CD4-positive, alpha-beta T cell (primary cell): Measurements from ENCODE around the gene TBC1D16. TPM values are rescaled to one million over a fixed set of nuclear protein-coding genes. Genes with fewer than 3 reads are reported as not detected.

Experiments used
- ATAC-seq: fragments of 200-7000 bp; cut with Tn5 transposase; one replicate; pipeline ENCODE4 v1.10.0; 2022; ENCODE audit warnings: mild to moderate bottlenecking; ENCODE audit not compliant: poor library complexity
- CTCF ChIA-PET: fragments of 350-600 bp; sonication (Branson Sonifier 250); formaldehyde crosslinking; loops from one replicate; lab custom pipeline; 2021; ENCODE audit warnings: antibody characterized with exemption, inconsistent platforms; lab: Charles Lee
- POLR2A ChIA-PET: fragments of 350-600 bp; sonication (Branson Sonifier 250); formaldehyde crosslinking; loops from one replicate; lab custom pipeline; 2021; ENCODE audit warnings: antibody characterized with exemption, inconsistent platforms; lab: Charles Lee
- DNase-seq, 14 experiments: peaks; one replicate each; pipeline ENCODE4 v3.0.0-alpha.2; 2013 to 2020; ENCODE audit warnings: mixed read lengths in 2 of 14
- H3K27ac ChIP-seq, 2 donors: one replicate each; pipeline versions ENCODE4 v1.5.1 to v1.7.0; 2013; ENCODE audit warnings: low read length in 2 of 2, low read depth in 1 of 2, mild to moderate bottlenecking in 1 of 2
- H3K27me3 ChIP-seq, 2 experiments: 1 replicate in 1 of 2; 2 replicates in 1 of 2; pipeline versions ENCODE4 v1.6.1 to v1.7.0; 2013; ENCODE audit warnings: low read length in 2 of 2, control low read depth in 1 of 2, mild to moderate bottlenecking in 1 of 2, moderate library complexity in 1 of 2; ENCODE audit not compliant: insufficient read depth in 2 of 2, control insufficient read depth in 1 of 2
- H3K36me3 ChIP-seq: one replicate; pipeline ENCODE4 v1.6.1; 2013; ENCODE audit warnings: low read length, control low read depth; ENCODE audit not compliant: insufficient read depth
- H3K4me1 ChIP-seq: one replicate; pipeline ENCODE4 v1.6.1; 2013; ENCODE audit warnings: low read length, control low read depth; ENCODE audit not compliant: insufficient read depth
- H3K4me3 ChIP-seq: one replicate; pipeline ENCODE4 v1.5.1; 2013; ENCODE audit warnings: mild to moderate bottlenecking, low read length, moderate library complexity
- H3K9me3 ChIP-seq, 2 experiments: 1 replicate in 1 of 2; 2 replicates in 1 of 2; pipeline versions ENCODE4 v1.6.1 to v1.7.0; 2013; ENCODE audit warnings: low read length in 2 of 2, mild to moderate bottlenecking in 2 of 2, control low read depth in 1 of 2, moderate library complexity in 1 of 2; ENCODE audit not compliant: control insufficient read depth in 1 of 2, insufficient read depth in 1 of 2
- H3K27ac Mint-ChIP-seq: one replicate; pipeline ENCODE4 v1.8.0; 2020; ENCODE audit warnings: mixed read lengths
- H3K27me3 Mint-ChIP-seq: one replicate; pipeline ENCODE4 v1.8.0; 2021; ENCODE audit warnings: mixed read lengths
- H3K36me3 Mint-ChIP-seq: one replicate; pipeline ENCODE4 v1.8.0; 2021; ENCODE audit warnings: low read depth, mixed read lengths
- H3K4me1 Mint-ChIP-seq: one replicate; pipeline ENCODE4 v1.8.0; 2021; ENCODE audit warnings: low read depth, mixed read lengths
- H3K4me3 Mint-ChIP-seq: one replicate; pipeline ENCODE4 v1.8.0; 2020; ENCODE audit warnings: mild to moderate bottlenecking, mixed read lengths
- H3K9me3 Mint-ChIP-seq: one replicate; pipeline ENCODE4 v1.8.0; 2020; ENCODE audit warnings: mixed read lengths
- CTCF ChIP-seq: fragments of 200-600 bp; IDR thresholded peaks from one replicate; pipeline ENCODE4 v1.8.0; 2022; ENCODE audit warnings: antibody characterized with exemption, mild to moderate bottlenecking
- intact Hi-C, 2 experiments: fragments of 100-400 bp; cut with DNase I in 1 of 2; cut with micrococcal nuclease in 1 of 2; formaldehyde crosslinking; loops; one replicate each; pipeline versions ENCODE4 v1.15.1 to v1.9.0; 2023 to 2025; cut with DNase I, micrococcal nuclease
- total RNA-seq, 174 experiments: library from RNA in 2 of 174; stranded (reverse) in 2 of 174; gene quantifications; one replicate each; pipeline ENCODE4 v1.2.3 and lab custom pipeline; 2021 to 2026

TBC1D16 gene
- total RNA-seq, 2 experiments from 2014 or later, result 1.9 to 2.5 TPM

GRCh38 chr17:79926142-79926604, 109.5 kb downstream of the TBC1D16 start:
- H3K27me3 ChIP-seq, result peaks cover 22 to 34% of the 10 kb centered on the region in 2 experiments
- CTCF ChIA-PET, result no interaction called here
- TF ChIP-seq CTCF, result no peak
- POLR2A ChIA-PET, result no interaction called here
- no peaks in the 10 kb centered on the region for H3K36me3 ChIP-seq
- H3K4me1 ChIP-seq, result peaks cover 15% of the 10 kb centered on the region
- no peak overlapping the region for H3K27ac Mint-ChIP-seq
- no peaks in the 10 kb centered on the region for H3K36me3 Mint-ChIP-seq
- intact Hi-C loops, result no loop called here
- no peaks in the 10 kb centered on the region for H3K9me3 Mint-ChIP-seq
- H3K9me3 ChIP-seq, result peaks cover 0 to 10% of the 10 kb centered on the region in 2 experiments
- H3K27ac ChIP-seq, result no peak overlapping the region
- no peak overlapping the region for H3K4me3 ChIP-seq
- no peak for DNase-seq
- H3K27me3 Mint-ChIP-seq, result peaks cover 36% of the 10 kb centered on the region
- H3K4me3 Mint-ChIP-seq, result no peak overlapping the region
- no peak for ATAC-seq
- no peaks in the 10 kb centered on the region for H3K4me1 Mint-ChIP-seq

- Histone ChIP-seq H3K27ac (no peak overlapping the region), H3K9me3 (peaks cover 0 to 10% of the 10 kb centered on the region in 2 experiments), H3K4me1 (peaks cover 15% of the 10 kb centered on the region), H3K4me3 (no peak overlapping the region), H3K36me3 (no peaks in the 10 kb centered on the region), H3K27me3 (peaks cover 15 to 26% of the 10 kb centered on the region in 2 experiments)
- POLR2A ChIA-PET, result no interaction called here
- H3K4me1 Mint-ChIP-seq, result no peaks in the 10 kb centered on the region
- H3K27ac Mint-ChIP-seq, result no peak overlapping the region
- ATAC-seq, result no peak
- CTCF ChIA-PET, result no interaction called here
- intact Hi-C loops, result no loop called here
- no peaks in the 10 kb centered on the region for H3K36me3 Mint-ChIP-seq
- DNase-seq, result no peak
- H3K27me3 Mint-ChIP-seq, result peaks cover 29% of the 10 kb centered on the region
- H3K9me3 Mint-ChIP-seq, result no peaks in the 10 kb centered on the region
- H3K4me3 Mint-ChIP-seq, result no peak overlapping the region
- TF ChIP-seq CTCF, result no peak
These were observed 110.3 kb downstream of the TBC1D16 start for GRCh38 chr17:79925242-79925957.

- Histone ChIP-seq H3K4me1 (peaks cover 10% of the 10 kb centered on the region), H3K27ac (no peak overlapping the region), H3K27me3 (peaks cover 11 to 21% of the 10 kb centered on the region in 2 experiments), H3K9me3 (peaks cover 0 to 10% of the 10 kb centered on the region in 2 experiments), H3K4me3 (no peak overlapping the region), H3K36me3 (no peaks in the 10 kb centered on the region)
- Mint-ChIP-seq H3K27ac (no peak overlapping the region), H3K27me3 (peaks cover 29% of the 10 kb centered on the region), H3K9me3 (no peaks in the 10 kb centered on the region), H3K4me3 (no peak overlapping the region), H3K4me1 (no peaks in the 10 kb centered on the region), H3K36me3 (no peaks in the 10 kb centered on the region)
- no peak for TF ChIP-seq CTCF
- no peak for ATAC-seq
- CTCF ChIA-PET, result no interaction called here
- POLR2A ChIA-PET, result no interaction called here
- intact Hi-C loops, result no loop called here
- DNase-seq, result no peak
These were observed 111.1 kb downstream of the TBC1D16 start for GRCh38 chr17:79924639-79924976.
